Small intestine (tissue), 7 donors: ENCODE results near the gene RASGRF1. TPM values are rescaled to one million over a fixed set of nuclear protein-coding genes. Genes with fewer than 3 reads are reported as not detected.

Experiments used
- DNase-seq, 2 donors: peaks; one replicate each; pipeline versions ENCODE4 v3.0.0 to v3.0.0-alpha.2; 2013
- FAIRE-seq: peaks from 2 replicates; lab custom pipeline; 2012; peaks lifted over from hg19 to GRCh38; lab: Jason Lieb, UNC
- H3K27ac ChIP-seq, 3 donors: one replicate each; pipeline ENCODE4 v1.5.1; 2013; ENCODE audit warnings: low read length in 2 of 3, mild to moderate bottlenecking in 2 of 3, control low read depth in 1 of 3, inconsistent platforms in 1 of 3, low read depth in 1 of 3, moderate library complexity in 1 of 3
- H3K27me3 ChIP-seq, 3 donors: one replicate each; pipeline ENCODE4 v1.6.1; 2013; ENCODE audit warnings: low read length in 3 of 3, inconsistent platforms in 1 of 3; ENCODE audit not compliant: control insufficient read depth in 3 of 3, insufficient read depth in 3 of 3
- H3K36me3 ChIP-seq, 3 donors: one replicate each; pipeline ENCODE4 v1.6.1; 2013; ENCODE audit warnings: low read length in 3 of 3, inconsistent platforms in 1 of 3, low read depth in 1 of 3, mild to moderate bottlenecking in 1 of 3, moderate library complexity in 1 of 3; ENCODE audit not compliant: control insufficient read depth in 3 of 3, insufficient read depth in 2 of 3
- H3K4me1 ChIP-seq, 3 donors: one replicate each; pipeline ENCODE4 v1.6.1; 2013; ENCODE audit warnings: low read length in 2 of 3, inconsistent platforms in 1 of 3, low read depth in 1 of 3, mild to moderate bottlenecking in 1 of 3, moderate library complexity in 1 of 3; ENCODE audit not compliant: control insufficient read depth in 3 of 3, insufficient read depth in 2 of 3
- H3K4me3 ChIP-seq, 3 donors: one replicate each; pipeline ENCODE4 v1.5.1; 2013; ENCODE audit warnings: low read length in 3 of 3, control low read depth in 1 of 3, inconsistent platforms in 1 of 3, low read depth in 1 of 3, mild to moderate bottlenecking in 1 of 3, moderate library complexity in 1 of 3
- H3K9me3 ChIP-seq, 2 donors: one replicate each; pipeline ENCODE4 v1.6.1; 2013; ENCODE audit warnings: low read depth in 1 of 2, low read length in 1 of 2; ENCODE audit not compliant: control insufficient read depth in 2 of 2, insufficient read depth in 1 of 2
- WGBS, 3 donors: extraction: QIAGEN DNeasy Blood & Tissue Kit; methylation state at CpG; one replicate each; pipeline ENCODE4 v1.1.7; 2013; 5-methylcytosine and 5-hydroxymethylcytosine counted together
- polyA plus RNA-seq, 4 donors: library from polyadenylated mRNA; stranded (reverse) in 3 of 4; unstranded in 1 of 4; fragments of 200-250 nt in 3 of 4; fragments of 120-200 nt in 1 of 4; gene quantifications; one replicate each; pipeline versions ENCODE4 v1.2.1 to v1.2.3, GENCODE V29; 2013
- donor health status: healthy with polysubstance abuse.
- donor health status: control.
- donor health status: control.
- donor health status: Bipolar disorder and iron deficiency.
- donor health status: healthy.

Gene RASGRF1
- polyA plus RNA-seq, 4 donors = 0.10 to 0.49 TPM; not detected in 2

DNA sequence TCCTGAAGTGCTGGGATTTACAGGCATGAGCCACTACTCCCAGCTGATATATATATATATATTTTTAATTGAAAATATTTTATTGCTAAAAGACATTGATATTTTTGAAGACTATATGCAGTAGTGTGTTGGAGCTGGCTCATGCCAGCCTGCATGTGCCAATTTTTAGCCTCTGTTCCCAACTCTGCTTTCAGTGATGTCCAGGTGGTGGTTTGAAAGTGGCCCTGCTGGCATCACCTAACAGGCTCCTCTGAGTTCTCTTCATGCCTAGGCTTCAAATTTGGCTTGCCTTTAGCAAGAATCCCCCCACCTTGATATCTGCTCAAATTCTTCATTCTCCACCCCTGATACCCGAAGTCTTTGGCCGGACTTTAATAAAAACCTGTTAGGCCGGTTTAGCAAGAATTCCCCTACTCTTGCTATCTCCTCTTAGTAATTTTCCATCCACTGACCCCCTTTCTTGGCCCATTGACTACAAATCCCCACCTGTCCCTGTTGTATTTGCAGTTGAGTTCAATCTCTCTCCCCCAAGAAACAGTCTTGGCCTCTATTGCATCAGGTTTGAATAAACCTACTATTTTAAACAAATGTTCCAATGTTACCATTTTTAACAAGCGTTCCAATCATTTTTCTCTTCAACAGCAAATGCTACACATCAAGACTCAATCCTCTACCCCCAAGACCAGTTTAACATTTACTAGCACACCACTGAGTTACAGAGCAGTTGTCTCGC lies 121.9 kb downstream of the RASGRF1 start:
- FAIRE-seq = no peak
- DNase-seq = peak; percentile 48 to 53

DNA sequence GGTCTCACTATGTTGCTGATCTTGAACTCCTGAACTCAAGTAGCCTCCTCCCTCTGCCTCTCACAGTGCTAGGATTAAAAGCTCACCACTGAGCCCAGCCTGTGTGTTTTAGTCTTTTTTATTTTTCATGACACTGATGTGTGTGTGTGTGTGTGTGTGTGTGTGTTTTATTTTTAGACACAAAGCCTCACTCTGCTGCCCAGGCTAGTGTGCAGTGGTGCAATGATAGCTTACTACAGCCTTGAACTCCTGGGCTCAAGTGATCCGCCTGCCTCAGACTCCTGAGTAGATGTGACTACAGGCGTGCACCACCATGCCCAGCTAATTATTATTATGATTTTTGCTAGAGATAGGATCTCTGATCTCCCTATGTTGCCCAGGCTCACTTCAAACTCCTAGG lies 122.5 kb downstream of the RASGRF1 start:
- WGBS, 3 donors = 52 to 75% (median 62%) methylated on average over 2 of the region's 2 CpGs
- Histone ChIP-seq H3K9me3 (no peaks in the 10 kb centered on the region), H3K4me3 (no peak overlapping the region), H3K27ac (no peak overlapping the region), H3K4me1 (peaks cover 0 to 21% (median 0%) of the 10 kb centered on the region in 3 donors), H3K36me3 (no peaks in the 10 kb centered on the region), H3K27me3 (no peaks in the 10 kb centered on the region)
- FAIRE-seq (no peak), DNase-seq (no peak)

More for the DNA sequence above, 121.9 kb downstream of the RASGRF1 start:
- no peak overlapping the region for H3K27ac ChIP-seq
- H3K4me3 ChIP-seq = no peak overlapping the region
- no peaks in the 10 kb centered on the region for H3K27me3 ChIP-seq
- no peaks in the 10 kb centered on the region for H3K36me3 ChIP-seq
- 49 to 76% (median 67%) methylated on average over 5 of the region's 5 CpGs for WGBS, 3 donors
- H3K4me1 ChIP-seq = peaks cover 0 to 21% (median 0%) of the 10 kb centered on the region in 3 donors
- H3K9me3 ChIP-seq = no peaks in the 10 kb centered on the region

DNA sequence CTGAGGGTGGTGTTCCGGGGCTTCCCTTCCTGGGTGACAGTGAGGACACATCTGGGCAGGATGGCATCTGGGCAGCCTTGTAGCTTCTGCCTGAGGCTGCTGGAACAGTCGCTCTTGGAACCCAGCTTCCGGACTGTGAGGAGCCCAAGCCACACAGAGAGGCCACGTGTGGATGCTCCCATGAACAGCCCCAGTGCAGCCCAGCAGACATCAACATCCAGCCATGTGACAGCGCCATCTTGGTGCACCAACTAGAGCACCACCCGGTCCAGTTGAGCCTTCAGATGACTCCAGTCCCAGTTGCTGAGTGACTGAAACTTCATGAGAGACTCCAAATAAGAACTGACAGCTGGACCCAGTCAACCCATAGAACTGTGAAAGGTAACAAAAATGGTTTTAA lies 130.3 kb downstream of the RASGRF1 start:
- FAIRE-seq (no peak), DNase-seq (no peak)
- Histone ChIP-seq H3K9me3 (no peaks in the 10 kb centered on the region), H3K4me1 (no peaks in the 10 kb centered on the region), H3K36me3 (no peaks in the 10 kb centered on the region), H3K4me3 (no peak overlapping the region), H3K27me3 (no peaks in the 10 kb centered on the region), H3K27ac (no peak overlapping the region)
- 93 to 94% (median 94%) methylated on average over 6 of the region's 6 CpGs for WGBS, 3 donors

DNA sequence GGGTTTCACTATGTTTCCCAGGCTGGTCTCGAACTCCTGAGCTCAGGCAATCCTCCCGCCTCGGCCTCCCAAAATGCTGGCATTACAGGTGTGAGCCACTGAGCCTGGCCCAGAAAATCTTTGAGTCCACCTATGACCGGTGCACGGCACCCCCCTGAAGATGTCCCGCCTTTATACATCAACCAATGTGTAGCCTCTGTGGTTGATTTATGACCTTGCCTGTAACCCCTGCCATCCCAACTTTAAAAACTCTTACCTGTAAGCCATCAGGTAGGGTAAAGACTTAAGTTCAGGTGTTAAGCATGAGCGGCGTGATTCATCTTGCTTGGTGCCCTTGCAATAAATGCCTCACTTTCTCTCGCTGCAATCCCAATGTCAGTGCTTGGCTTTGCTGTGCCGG lies 131.2 kb downstream of the RASGRF1 start:
- no peaks in the 10 kb centered on the region for H3K9me3 ChIP-seq
- no peak for FAIRE-seq
- no peaks in the 10 kb centered on the region for H3K4me1 ChIP-seq
- H3K27ac ChIP-seq = no peak overlapping the region
- no peak for DNase-seq
- WGBS, 3 donors = 94 to 97% (median 97%) methylated on average over 10 of the region's 10 CpGs
- H3K36me3 ChIP-seq = no peaks in the 10 kb centered on the region
- no peak overlapping the region for H3K4me3 ChIP-seq
- H3K27me3 ChIP-seq = no peaks in the 10 kb centered on the region

DNA sequence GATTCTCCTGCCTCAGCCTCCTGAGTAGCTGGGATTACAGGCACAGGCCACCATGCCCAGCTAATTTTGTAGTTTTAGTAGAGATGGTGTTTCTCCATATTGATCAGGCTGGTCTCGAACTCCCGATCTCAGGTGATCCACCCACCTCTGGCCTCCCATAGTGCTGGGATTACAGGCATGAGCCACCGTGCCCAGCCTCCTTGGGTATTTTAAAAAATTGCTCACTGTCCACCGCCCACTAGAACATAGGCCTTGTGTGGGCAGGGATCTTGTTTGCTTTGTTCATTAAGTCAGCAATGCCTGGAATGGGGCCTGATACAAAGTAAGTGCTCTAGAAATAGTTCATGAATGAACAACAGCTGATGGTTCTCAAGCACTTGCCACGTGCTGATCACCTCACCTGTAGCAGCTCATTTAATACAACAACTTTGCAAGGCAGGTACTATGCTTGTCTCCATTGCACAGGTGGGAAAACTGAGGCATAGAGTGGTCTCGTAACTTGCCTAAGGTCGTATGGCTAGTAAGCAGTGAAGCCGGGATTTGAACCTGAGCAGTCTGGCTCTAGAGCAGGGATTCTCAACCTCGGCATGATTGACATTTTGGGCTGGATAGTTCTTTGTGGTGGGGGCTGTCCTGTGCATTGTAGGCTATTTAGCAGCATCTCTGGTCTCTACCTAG lies 133.0 kb downstream of the RASGRF1 start:
- DNase-seq = no peak
- H3K27ac ChIP-seq = no peak overlapping the region
- no peaks in the 10 kb centered on the region for H3K27me3 ChIP-seq
- no peak for FAIRE-seq
- H3K36me3 ChIP-seq = no peaks in the 10 kb centered on the region
- H3K4me3 ChIP-seq = no peak overlapping the region
- WGBS, 3 donors = 81 to 90% (median 83%) methylated on average over 9 of the region's 9 CpGs
- H3K4me1 ChIP-seq = no peaks in the 10 kb centered on the region
- no peaks in the 10 kb centered on the region for H3K9me3 ChIP-seq

DNA sequence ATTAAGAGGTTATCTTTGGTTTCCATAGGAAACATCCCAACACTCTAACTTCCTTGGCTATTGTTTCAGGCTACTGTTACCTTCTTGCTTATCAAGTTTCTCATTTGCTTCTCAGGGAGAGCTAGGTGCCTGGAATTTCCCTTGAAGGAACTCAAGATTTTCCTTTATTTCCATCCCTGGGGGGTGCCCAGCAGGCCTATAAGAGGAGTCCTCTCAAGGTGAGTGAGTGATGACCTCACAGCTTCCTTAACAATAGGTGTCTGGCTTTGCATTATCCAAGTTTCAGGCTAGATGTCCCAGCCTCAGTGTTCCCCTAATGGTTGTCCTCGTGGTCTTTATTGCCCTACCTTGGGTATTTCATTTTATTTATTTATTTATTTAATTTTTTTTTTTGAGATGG lies 133.6 kb downstream of the RASGRF1 start:
- H3K27me3 ChIP-seq = no peaks in the 10 kb centered on the region
- no peak overlapping the region for H3K27ac ChIP-seq
- DNase-seq = no peak
- no peaks in the 10 kb centered on the region for H3K9me3 ChIP-seq
- WGBS, 3 donors = 64 to 88% (median 73%) methylated on average over 1 of the region's 1 CpG
- H3K4me3 ChIP-seq = no peak overlapping the region
- FAIRE-seq = no peak
- H3K4me1 ChIP-seq = no peaks in the 10 kb centered on the region
- H3K36me3 ChIP-seq = no peaks in the 10 kb centered on the region

DNA sequence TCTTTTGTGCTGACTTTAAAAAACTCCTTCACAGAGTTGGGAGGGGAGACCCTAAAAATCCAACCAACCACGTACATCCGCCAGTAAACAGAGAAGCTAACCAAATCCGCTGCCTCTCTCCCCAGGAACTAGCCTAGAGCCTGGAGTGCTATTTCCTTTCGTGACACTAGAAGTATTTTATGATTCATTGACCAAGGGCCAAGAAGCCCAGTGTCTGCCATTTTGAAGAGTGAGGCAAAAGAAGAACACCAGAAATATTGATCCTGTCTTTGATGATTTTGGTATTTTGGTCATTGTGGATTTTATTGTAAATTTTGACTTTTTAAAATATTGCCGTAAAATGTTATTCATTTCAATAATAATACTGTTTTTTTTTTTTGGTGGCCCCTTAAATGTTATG lies 135.2 kb downstream of the RASGRF1 start:
- WGBS, 3 donors = 93 to 95% (median 93%) methylated on average over 5 of the region's 5 CpGs
- no peak overlapping the region for H3K4me3 ChIP-seq
- no peaks in the 10 kb centered on the region for H3K36me3 ChIP-seq
- H3K4me1 ChIP-seq = peaks cover 0 to 8% (median 0%) of the 10 kb centered on the region in 3 donors
- no peak overlapping the region for H3K27ac ChIP-seq
- DNase-seq (no peak), FAIRE-seq (no peak)
- H3K9me3 ChIP-seq = no peaks in the 10 kb centered on the region
- H3K27me3 ChIP-seq = no peaks in the 10 kb centered on the region

DNA sequence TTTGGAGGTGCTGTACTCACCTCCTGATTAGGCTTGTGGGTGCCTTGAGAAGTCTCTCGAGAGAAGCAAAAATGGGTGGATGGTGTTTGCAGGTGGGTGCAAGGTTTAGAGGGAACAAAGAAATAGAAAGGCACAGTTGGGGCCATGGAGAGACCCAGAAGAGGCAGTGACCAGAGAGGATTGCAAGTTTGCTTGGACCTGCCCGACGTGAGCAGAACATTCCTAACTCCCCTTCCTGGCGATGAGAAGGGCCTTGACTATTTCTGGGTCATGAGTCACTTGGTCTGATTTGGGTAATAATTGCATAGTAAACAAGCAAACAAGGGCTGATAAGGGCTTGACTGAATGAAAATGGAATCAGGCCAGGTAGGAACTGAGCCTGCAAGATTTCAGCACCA lies 138.7 kb downstream of the RASGRF1 start:
- peak overlapping the region in 1 of 3 donors; percentile 29 for H3K27ac ChIP-seq
- no peak overlapping the region for H3K4me3 ChIP-seq
- DNase-seq (peak; percentile 31 to 78), FAIRE-seq (no peak)
- peaks cover 4 to 11% (median 8%) of the 10 kb centered on the region in 3 donors for H3K4me1 ChIP-seq
- 13 to 56% (median 30%) methylated on average over 4 of the region's 4 CpGs for WGBS, 3 donors
- H3K9me3 ChIP-seq = no peaks in the 10 kb centered on the region
- no peaks in the 10 kb centered on the region for H3K27me3 ChIP-seq
- no peaks in the 10 kb centered on the region for H3K36me3 ChIP-seq
